Activated CD4-positive, alpha-beta T cell treated with anti-CD3 and anti-CD28 coated beads, Interleukin-2, amount 50 U/mL, for 1 hour (primary cell): ENCODE results near the gene MYOCOS.
"Not testable (repeated sequence)": the region's sequence is repeated elsewhere in the genome, so short reads cannot be mapped to it uniquely, and the experiment has no call there.

Source experiments
- DNase-seq: peaks from one replicate; pipeline ENCODE4 v3.0.0-alpha.2; 2020

Gene MYOCOS

DNA sequence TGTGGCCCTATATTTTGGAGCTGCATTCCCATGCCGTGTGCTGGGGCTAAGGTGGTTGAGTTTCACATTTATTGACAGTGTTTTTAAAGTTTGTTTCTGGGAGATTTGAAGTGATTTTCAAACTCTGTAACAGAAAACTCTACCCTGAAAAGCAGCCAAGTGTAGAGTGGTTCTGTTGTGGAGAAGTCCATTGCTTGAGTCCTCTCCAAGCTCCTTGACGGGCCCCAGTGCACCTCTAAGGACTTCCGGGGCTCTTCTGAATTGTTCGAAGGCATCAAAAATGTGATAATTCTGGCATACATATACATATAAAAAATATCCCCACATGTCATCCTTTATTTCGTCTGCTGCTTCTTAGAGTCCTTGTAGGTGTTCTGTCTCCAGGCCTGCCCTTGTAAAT lies 5.0 kb downstream of the MYOCOS start:
- no peak for DNase-seq

DNA sequence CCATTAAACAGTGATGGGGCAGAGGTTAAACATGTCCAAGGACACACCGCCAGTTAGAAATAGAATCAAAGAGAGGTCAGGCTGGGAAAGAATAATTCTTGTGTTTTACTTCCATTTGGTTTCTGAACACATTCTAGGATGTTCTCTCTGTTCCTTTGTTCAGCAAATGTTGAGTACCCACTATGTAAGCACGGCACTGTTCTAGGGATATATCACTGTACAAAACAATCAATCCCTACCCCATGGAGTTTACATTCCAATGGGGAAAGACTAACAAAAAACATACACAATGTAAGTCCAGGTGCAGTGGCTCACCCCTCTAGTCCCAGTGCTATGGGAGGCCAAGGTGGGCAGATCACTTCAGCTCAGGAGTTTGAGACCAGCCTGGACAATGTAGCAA lies 6.2 kb downstream of the MYOCOS start:
- no peak for DNase-seq

DNA sequence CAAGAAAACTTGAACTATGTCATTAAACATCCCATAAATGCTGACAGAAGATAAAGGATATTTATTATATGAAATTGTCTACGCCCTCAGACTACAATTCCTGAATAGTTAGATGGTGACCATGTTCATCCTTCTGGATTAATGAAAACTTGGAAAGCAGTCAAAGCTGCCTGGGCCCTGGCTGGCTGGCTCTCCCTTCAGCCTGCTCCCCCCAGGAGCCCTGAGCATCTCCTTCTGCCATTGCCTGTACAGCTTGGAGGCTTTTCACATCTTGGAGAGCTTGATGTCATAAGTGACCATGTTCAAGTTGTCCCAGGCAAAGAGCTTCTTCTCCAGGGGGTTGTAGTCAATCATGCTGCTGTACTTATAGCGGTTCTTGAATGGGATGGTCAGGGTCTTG lies 13.6 kb downstream of the MYOCOS start:
- DNase-seq, result no peak

DNA sequence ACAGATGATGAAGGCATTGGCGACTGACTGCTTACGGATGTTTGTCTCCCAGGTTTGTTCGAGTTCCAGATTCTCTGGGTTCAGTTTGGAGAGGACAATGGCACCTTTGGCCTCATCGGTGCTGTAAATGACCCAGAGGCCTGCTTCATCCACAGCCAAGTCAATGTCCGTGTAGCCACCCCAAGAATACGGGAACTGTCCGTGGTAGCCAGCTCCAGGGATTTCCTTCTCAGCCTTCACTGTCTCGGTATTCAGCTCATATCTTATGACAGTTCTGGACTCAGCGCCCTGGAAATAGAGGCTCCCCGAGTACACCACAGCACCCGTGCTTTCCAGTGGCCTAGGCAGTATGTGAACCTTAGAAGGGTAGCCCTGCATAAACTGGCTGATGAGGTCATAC lies 14.1 kb downstream of the MYOCOS start:
- DNase-seq, result no peak

DNA sequence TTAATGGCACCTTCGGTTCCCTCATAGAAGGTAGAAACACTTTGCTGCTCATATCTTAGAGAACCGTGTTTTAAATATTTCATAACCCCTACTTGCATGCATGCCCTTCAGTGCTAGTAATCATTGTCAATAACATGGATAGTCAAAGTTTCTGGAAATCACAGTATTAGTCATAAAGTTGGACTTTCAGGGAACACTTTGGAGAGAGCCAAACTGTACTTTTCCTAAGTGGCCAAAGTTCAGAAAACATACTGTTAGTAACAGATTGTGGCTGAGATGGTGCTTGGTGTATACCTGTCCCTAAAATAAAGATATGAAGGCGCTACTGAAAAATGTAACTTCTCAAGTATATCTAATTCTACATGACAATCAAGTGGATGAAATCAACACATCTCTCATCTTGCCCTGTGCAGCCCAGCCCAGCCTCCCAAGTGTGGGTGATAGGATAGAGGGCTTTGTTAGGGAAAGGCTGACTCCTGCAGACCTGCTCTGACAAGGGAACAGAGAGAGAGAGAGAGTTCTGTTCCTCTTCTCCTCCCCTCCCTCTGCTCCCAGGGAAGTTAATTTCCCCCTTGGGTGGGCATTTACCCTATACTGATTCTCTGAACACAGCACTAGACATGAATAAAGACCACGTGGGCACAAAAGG lies 16.0 kb downstream of the MYOCOS start:
- no peak for DNase-seq

DNA sequence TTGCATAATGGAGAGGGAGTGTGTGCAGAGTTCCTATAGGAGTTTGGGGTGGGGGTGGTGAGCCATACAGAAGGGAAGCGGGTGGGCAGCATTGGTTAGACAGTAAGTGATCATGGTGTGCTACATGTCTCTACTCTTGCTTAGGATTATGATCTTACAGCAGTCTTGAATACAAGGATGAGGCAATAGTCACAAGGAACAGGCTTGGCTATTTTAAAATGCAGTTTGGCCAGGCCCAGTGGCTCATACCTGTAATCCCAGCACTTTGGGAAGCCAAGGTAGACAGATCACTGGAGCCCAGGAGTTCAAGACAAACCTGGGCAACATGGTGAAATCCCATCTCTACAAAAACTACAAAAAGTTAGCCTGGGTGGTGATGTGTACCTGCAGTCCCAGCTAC lies 18.2 kb downstream of the MYOCOS start:
- DNase-seq, result no peak

DNA sequence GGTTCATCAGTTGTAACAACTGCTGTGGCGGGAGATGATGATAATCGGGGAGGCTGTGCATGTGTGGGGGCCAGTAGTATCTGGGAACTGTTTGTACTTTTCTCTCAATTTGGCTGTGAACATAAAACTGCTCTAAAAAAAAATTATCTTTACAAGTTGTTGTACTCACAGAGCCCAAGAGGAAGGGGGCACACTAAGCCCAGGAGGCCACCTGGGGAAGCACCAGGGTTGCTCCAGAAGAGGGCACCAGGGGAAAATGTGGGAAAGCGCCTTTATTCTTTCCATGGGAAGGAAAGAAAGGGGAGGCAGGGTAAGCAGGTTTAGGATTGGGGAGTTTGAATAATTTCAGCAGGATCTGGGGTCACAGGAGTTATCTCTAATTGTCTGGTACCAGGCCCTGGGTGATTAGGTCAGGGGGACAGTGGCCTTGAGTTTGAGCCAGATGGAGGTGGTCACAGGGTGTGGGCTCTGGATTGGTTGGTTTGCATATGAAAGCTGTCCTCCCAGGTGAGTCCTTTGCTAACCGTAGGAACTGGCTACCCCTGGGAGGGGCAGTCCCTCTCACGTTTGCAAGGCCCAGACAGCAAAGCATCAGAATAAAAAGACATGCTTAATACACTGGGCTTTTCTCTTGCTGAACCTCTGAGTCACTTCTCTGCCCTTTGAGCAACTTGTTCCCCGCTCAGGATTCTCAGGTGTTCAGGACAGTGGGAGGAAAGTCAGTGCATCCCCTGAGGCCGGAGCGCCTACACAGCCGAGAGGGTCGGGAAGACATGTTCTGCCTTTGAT lies 19.2 kb downstream of the MYOCOS start:
- DNase-seq, result no peak

DNA sequence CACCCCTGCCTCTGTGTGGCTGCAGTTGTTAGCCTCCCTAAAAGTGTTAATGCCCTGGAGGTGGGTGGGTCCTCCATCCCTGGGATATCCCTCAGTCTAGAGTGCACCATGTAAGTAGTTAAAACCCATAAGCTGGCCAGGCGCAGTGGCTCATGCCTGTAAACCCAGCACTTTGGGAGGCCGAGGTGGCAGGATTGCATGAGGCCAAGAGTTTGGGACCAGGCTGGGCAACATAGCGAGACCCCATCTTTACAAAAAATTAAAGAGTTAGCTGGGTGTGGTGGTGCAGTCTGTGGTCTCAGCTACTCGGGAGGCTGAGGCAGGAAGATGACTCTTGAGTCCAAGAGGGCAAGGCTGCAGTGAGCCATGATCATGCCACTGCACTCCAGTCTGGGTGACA lies 20.2 kb downstream of the MYOCOS start:
- no peak for DNase-seq

DNA sequence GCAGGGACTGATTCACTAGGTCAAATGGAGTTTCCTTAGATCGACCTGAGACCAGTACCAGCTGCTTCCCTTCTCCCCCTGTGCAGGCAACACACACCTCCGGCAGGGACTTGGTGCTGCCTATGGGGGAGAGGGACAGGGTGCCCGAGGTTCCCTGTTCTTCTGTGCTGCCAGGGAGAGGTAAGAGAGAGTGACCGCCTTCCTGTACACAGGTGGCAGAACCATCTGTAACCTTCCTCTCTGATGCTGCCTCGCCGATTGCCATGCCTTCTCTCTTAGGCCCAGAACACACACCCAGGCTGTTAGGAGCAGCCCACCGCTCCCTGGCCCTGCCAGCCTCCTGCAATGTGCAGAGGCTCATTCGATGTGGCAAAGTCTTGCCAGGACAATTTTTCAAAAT lies 21.1 kb downstream of the MYOCOS start:
- no peak for DNase-seq

DNA sequence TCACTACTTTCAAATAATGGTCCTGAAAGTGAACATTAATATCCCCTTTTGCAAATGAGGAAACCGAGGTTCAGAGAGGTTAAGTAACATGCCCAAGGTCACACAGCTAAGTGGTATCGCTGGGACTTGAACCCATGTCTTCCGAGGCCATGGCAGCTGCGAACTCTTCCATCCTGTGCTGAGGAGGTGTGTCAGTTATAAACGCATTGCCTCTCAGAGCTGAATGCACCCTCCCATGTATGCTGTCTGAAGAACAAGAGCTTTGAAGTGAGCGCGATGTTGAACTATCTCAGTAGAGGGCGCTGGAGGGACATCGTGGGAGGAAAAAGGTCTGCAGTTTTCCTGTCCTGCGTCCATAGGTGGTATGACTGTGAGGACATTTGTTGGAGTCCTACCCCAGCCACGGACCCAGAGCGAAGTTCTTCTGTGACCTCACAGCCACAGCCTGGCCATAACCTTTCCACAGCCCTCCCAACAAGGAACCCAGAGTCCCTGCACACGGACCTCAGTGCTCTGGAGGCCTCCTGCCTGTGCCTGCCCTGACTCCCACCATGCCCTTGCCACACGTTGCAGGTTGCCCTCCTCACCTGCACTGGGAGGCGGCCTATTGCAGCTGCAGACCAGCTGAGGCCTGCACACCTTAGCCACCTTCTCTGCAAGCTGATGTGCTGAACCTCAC lies 22.9 kb downstream of the MYOCOS start:
- DNase-seq, result peak; percentile 56

DNA sequence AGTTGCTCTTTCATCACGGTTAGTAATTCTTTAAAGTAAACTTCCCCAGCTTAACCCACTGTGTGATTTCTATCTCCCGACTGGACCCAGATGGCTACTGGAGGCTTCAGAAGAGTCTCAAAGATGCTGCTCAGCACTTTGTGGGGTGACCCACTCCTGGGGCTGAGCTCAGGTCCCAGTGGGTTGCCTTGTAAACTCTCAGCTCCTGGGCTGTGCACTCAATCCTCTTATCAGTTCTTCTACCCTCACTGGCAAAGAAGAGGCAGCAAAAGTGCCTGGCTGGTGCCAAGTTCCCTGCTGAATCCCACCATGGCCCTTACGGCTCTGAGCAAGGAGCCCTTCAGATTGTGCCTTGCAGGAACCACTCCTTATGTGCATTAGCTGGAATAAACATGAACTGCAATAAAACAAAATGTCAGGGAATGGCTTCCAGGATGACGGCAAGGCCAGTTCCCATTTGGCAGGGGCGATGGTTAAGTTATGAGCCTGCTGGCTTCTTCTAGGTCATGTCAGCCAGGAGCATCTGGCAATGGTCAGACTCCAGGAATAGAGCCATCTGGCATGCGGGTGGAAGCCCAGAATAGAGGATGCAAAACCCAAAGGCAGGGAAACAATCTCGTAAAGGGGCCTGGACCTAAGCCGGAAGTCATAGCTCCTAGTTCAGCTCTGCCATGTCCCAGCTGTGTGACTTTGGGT lies 23.7 kb downstream of the MYOCOS start:
- DNase-seq, result no peak

DNA sequence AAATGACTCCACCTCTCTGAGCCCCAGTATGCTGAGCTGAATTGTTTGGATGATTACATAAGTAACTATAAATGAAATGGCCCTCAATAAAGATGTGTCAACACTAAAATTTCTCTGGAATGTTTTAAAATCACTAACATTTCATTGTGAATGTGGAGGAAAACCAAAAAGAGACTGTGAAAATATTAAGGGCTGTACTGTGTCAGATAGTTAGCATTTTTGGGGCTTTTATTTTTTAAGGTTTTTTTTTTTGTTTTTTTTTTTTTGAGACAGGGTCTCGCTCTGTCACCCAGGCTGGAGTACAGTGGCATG lies 24.2 kb downstream of the MYOCOS start:
- no peak for DNase-seq

DNA sequence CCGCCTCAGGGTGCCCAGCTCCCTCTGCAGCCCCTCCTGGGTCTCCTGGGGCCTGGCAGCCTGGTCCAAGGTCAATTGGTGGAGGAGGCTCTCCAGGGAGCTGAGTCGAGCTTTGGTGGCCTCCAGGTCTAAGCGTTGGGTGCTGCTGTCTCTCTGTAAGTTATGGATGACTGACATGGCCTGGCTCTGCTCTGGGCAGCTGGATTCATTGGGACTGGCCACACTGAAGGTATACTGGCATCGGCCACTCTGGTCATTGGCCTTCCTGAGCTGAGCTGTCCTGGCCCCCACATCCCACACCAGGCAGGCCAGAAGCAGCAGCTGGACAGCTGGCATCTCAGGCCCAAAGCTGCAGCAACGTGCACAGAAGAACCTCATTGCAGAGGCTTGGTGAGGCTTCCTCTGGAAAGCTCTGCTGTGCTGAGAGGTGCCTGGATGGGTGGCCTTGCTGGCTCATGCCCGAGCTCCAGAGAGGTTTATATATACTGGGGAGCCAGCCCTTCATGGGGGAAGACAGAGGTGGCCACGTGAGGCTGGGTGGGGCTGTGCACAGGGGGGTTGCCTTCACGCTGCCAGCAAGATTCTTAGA lies 30.3 kb downstream of the MYOCOS start, which contains the start of gene MYOC:
MYOC (minus strand) TSS at position 455 of the 589 bp plus-strand sequence; CDS start at position 378, 77 bp downstream.
- DNase-seq, result no peak

DNA sequence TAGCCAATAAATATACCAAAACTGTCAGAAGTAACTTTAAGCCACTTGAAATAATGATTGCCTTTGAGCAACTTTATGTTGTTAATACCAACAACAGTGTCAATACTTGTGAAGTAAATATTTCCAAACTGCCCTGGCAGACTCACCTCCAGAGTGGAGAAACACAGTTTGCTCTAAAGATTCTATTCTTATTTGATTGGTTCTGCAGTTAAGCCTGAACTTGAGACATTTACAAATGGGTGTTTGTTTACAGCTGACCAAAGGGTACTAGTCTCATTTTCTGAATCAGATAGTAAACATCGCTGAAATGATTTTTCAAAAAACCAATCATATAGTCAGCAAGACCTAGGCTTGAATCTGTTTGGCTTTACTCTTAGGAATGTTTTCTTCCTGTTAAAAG lies 31.8 kb downstream of the MYOCOS start:
- DNase-seq, result no peak

DNA sequence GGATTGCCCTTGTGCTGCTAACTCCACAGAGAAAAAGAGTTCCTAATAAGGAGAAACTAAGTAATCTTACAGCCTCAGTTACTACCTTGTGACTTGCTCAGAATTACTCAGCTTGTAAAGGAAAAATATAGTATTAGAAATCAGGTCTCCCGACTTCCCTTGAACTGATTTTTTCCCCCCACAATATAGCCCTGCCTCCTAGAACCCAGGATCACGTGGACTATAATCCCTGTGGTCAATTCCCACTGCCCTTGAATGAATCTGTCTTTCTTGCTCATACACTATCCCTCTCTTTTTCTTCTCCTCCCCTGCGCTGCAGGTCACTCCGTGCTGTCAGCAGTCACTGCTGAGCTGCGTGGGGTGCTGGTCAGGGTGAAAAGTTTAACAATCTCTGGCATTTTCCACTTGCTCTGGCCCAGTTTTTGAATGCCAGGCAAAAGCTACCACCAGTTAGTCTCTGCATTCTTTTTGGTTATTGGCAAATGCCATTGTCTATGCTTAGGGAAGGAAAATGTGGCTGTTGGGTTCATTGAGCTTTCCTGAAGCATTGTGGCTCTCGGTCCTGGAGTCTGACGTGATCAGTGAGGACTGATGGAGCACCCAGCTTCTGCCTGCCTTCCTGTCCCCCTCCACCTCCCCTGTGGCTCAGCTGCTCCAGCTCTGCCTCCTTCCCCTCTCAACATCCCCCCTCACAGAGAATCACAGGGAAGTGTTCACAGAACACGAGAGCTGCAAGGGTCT lies 32.3 kb downstream of the MYOCOS start:
- no peak for DNase-seq

DNA sequence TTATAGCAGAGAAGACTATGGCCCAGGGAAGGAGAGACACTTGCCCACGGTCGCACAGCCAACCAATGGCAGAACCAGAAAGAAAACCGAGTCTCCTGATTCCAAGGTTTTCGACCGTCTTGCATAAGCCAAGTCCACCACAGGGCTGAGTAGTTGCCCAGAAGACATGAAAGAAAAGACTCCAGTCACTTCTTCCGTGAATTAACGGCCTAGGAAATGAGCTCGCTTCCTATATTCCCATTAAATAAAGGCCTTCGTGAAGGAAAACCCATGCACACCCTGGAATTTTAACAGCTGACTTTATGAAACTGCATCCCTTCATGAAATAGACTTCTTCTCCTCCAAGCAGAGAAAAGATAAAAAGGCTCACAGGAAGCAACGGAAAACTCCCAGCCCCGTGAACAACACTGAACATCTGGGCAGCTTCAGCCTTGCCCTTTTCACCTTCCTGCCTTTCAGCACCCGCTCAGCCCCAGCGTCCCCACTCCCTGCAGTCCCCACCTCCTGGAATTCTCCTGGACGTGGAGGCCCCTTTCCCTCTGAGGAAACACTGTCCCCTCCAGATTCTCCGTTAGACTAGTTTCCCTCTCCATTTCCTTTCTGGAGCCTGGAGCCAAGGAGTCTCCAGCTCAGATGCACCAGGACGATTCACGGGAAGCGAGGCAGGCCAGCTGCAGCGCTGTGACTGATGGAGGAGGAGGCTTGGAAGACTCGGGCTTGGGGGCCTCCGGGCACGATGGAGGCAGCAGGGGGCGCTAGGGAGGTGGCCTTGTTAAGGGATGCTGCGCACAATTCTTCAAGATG lies 33.1 kb downstream of the MYOCOS start:
- DNase-seq, result peak; percentile 64

DNA sequence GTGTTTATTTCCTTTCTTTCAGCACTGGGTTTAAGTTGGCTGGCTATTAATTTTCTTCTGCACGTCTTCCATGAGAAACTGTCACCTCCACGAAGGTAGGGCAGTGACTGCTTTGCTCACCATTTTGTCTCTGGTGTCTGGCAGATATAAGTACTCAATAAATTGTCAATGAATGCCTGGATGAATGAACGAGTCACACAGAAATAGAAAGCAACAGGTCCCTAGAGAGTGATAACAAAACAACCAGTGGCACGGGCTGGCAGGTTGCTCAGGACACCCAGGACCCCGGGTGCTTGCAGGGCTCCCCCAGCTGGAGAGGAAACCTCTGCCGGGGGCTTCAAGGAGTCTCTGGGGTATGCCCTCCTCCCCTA lies 33.7 kb downstream of the MYOCOS start:
- DNase-seq, result no peak

DNA sequence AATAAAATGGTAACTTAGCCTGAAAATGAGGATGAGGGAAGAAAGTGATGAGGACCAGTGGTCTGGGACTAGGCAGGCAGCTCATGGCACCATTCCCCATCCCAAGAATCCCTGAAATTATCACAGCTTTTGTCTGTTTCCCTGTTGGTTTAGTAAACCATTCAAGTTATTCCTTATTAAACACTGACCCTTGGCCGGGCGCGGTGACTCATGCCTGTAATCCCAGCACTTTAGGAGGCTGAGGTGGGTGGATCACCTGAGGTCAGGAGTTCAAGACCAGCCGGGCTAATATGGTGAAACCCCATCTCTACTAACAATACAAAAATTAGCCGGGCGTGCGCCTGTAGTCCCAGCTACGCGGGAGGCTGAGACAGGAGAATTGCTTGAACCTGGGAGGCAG lies 34.2 kb downstream of the MYOCOS start:
- DNase-seq, result not testable (repeated sequence)

DNA sequence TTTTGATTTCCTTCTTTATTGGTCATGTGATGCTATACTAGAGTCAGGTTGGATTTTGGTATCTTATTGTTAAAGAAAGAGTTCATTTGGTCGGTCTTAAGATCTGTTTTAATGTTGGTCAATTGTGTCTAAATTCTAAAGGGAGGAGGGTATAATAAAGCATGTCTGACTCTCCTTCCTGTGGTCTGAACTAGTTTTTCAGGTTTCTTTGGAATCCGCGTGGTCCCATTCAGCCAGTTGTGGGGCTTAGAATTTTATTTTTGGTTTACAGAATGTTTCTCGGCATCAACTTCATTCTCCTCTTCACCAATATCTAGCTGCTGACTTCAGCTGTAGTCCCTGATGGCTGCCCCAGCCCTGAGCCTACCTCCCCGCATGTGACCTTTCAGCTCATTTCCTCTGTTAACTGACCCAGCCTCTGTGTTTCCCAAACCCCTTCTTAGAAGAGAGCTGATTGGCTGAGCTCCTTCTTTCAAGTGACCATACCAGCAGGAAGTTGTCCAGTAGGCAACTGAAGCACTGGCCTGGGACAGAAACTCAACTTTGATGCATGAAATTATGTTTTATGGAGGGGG lies 39.1 kb downstream of the MYOCOS start:
- DNase-seq, result no peak

DNA sequence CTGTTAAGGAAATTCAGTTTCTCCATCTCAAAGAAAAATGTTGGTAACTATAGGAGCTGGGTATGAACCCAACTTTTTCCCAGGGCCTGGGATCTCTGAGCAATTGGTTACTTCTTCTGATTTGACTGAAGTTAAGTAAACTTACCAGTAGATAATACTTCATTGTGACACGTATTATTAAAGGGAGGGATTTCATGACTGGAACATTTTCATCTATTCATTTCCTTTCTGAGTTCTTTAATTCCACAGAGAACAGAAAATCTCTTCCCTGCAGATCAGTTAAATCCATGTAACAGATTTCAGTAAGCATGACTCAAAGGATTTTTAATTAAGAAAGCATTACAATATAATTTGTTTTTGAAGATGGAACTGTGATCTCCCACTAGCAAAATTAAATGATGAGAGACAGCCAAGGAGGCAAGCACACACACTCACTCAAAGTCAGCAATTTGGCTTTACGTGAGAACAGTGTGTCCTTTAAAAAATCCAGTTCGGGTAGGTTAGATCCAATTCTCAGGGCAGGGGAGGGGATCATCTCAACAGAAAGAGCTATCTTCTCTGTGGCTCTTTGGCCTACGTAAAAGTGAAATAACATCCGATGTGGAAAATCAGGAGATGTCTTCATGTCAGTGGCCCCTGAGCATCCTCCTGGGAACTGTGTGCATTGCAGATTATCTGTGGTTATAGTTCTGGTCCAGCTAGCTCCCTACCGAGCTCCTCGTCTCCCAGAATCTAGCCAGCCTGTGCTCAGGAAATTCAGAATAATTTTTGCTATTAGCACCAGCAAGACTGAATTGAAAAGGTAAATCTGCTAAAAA lies 41.2 kb downstream of the MYOCOS start:
- no peak for DNase-seq
